ENCODE results near the gene GREB1L. TPM values are rescaled to one million over a fixed set of nuclear protein-coding genes. Genes with fewer than 3 reads are reported as not detected.

GREB1L gene
- total RNA-seq: 4.2 and 5.0 TPM in 2 replicates

DNA sequence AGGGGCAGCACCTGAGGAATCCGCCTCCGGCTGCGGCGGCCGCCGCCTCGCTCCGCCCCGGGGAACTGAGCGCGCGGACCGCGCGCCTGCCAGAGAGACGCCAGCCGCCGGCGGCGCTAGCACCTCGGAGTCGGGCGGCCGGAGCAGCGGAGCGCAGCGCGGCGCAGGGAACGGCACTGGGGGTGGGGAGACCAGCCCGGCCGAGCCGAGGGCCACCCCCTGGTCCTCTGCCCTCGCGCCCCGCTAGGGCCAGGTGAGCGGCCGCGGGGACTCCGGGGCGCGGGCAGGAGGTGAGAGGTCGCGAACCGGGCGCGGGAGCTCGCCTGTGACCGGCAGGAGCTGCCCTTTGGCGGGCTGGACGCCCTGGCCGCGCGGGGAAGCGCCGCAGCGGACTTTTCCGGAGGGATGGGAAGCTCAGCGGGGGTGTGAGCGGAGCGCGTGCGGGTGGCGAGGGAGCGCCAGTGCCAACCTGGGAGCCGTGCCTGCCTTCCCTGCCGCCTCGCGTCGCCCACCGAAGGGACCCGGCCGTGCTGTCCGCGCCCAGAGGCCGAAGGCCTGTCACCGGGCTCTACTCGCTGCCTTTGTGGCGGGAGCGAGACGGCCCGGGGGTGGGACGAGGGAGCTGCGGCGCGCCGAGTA lies at the start of gene GREB1L:
GREB1L (plus strand) TSS at position 92 of the 639 bp plus-strand sequence. CDS start 141,287 bp downstream, outside the sequence.

Other genes starting within 250 kb of the GREB1L start
- 46.7 and 51.2 TPM in 2 replicates for gene ROCK1, start 130.4 kb upstream of the GREB1L start, total RNA-seq

Measured in uterine smooth muscle cell (primary cell).